Natural killer cell (primary cell): ENCODE results near the gene SEPHS1. TPM values are rescaled to one million over a fixed set of nuclear protein-coding genes. Genes with fewer than 3 reads are reported as not detected.

Experiments used
- ATAC-seq, 3 donors: fragments of 150-1000 bp in 2 of 3; fragments of 200-7000 bp in 1 of 3; cut with Tn5 transposase; 1 replicate in 1 of 3; 2 replicates in 2 of 3; pipeline ENCODE4 v1.10.0; 2021; ENCODE audit warnings: mild to moderate bottlenecking in 2 of 3, moderate library complexity in 2 of 3
- DNase-seq, 2 donors: peaks; one replicate each; pipeline versions ENCODE4 v3.0.0 to v3.0.0-alpha.2; 2013 to 2021; ENCODE audit warnings: mixed read lengths in 1 of 2
- H3K27ac ChIP-seq: one replicate; pipeline ENCODE4 v1.5.1; 2013; ENCODE audit warnings: mild to moderate bottlenecking, low read length
- H3K27me3 ChIP-seq: one replicate; pipeline ENCODE4 v1.6.1; 2013; ENCODE audit warnings: low read length; ENCODE audit not compliant: control insufficient read depth, insufficient read depth
- H3K36me3 ChIP-seq: one replicate; pipeline ENCODE4 v1.6.1; 2013; ENCODE audit warnings: low read length; ENCODE audit not compliant: control insufficient read depth, insufficient read depth
- H3K4me1 ChIP-seq: one replicate; pipeline ENCODE4 v1.6.1; 2013; ENCODE audit warnings: low read length; ENCODE audit not compliant: control insufficient read depth, insufficient read depth
- H3K4me3 ChIP-seq: one replicate; pipeline ENCODE4 v1.5.1; 2013; ENCODE audit warnings: low read length
- H3K9me3 ChIP-seq: one replicate; pipeline ENCODE4 v1.6.1; 2013; ENCODE audit warnings: low read length; ENCODE audit not compliant: control insufficient read depth, insufficient read depth
- H3K27ac Mint-ChIP-seq, 2 donors: one replicate each; pipeline ENCODE4 v1.8.0; 2022; ENCODE audit warnings: mild to moderate bottlenecking in 2 of 2, mixed read lengths in 2 of 2, moderate library complexity in 1 of 2
- H3K27me3 Mint-ChIP-seq, 2 donors: one replicate each; pipeline ENCODE4 v1.8.0; 2022; ENCODE audit warnings: low read depth in 2 of 2, mixed read lengths in 2 of 2
- H3K36me3 Mint-ChIP-seq: one replicate; pipeline ENCODE4 v1.8.0; 2022; ENCODE audit warnings: mixed read lengths
- H3K4me1 Mint-ChIP-seq, 2 donors: one replicate each; pipeline ENCODE4 v1.8.0; 2022; ENCODE audit warnings: mixed read lengths in 2 of 2
- H3K4me3 Mint-ChIP-seq: one replicate; pipeline ENCODE4 v1.8.0; 2022; ENCODE audit warnings: mild to moderate bottlenecking, moderate library complexity, mixed read lengths
- H3K9me3 Mint-ChIP-seq, 2 donors: one replicate each; pipeline ENCODE4 v1.8.0; 2022; ENCODE audit warnings: mixed read lengths in 2 of 2
- WGBS: methylation state at CpG from one replicate; pipeline ENCODE4 v1.1.7; 2013; ENCODE audit warnings: missing lambda C conversion rate; ENCODE audit not compliant: insufficient coverage; 5-methylcytosine and 5-hydroxymethylcytosine counted together
- intact Hi-C: fragments of 100-400 bp; cut with micrococcal nuclease; formaldehyde crosslinking; loops from one replicate; pipeline ENCODE4 v1.14.2; 2022
- total RNA-seq, 4 donors: library from RNA; stranded (reverse); fragments of 120-200 nt in 1 of 4; gene quantifications; one replicate each; pipeline versions ENCODE4 v1.2.3 to v1.2.4, GENCODE V29; 2013 to 2022
- TF ChIP-seq, protein P1 (sequence below): fragments of 200-600 bp; IDR thresholded peaks from one replicate; pipeline ENCODE4 v1.8.0; 2022; ENCODE audit warnings: antibody characterized with exemption

SEPHS1 gene
- total RNA-seq, 3 donors from 2014 or later (not counting 1 experiment from before 2014, with no cell fraction given): 20.4 to 28.2 (median 23.4) TPM

DNA sequence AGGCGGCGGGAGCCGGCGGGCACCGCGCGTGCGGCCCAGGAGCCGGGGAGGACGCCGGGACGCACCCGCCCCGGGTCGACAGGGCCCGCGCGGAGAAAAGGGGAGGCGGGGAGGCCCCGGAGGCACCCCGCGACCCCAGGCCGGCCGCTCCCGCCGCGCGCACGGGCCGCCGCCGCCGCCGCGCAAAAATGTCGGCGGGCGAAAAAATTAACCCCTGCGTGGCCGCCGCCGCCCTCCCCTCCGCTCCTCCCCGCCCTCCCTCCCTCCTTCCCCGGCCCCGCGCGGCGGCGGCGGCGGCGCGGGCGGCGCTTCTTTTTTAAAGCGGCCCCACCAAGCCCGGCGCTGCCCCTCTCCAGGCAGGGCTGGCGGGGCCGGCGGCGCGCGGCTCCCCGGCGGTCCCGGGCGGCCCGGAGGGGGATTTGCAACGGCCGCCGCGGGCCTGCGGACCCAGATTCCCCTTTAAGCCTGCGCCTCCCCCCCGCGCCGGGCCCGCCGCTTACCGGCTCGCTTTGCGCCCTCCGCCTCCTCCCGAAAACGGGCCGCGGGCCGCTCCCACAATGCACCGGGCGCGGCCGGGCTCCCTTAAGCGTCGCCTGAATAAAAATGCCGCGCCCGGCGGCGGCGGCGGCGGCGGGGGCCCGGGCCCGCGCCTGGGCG lies 465 bp downstream of the SEPHS1 start:
- intact Hi-C loops: loop anchor here (5.0 kb wide), 1 partner anchor 45 kb away; the partner anchor contains the start of gene PHYH
- ATAC-seq: peak; percentile 66 to 85 (median 75)
- peak overlapping the region; percentile 79 for H3K4me3 Mint-ChIP-seq
- Histone ChIP-seq H3K27ac (no peak overlapping the region), H3K36me3 (no peaks in the 10 kb centered on the region), H3K4me3 (peak overlapping the region; percentile 16), H3K4me1 (peaks cover 37% of the 10 kb centered on the region), H3K27me3 (no peaks in the 10 kb centered on the region), H3K9me3 (no peaks in the 10 kb centered on the region)
- DNase-seq: peak; percentile 74 to 87
- peaks cover 10 to 15% of the 10 kb centered on the region in 2 donors for H3K27me3 Mint-ChIP-seq
- WGBS: under 1% methylated on average over 104 of the region's 109 CpGs
- TF ChIP-seq, protein P1, sequence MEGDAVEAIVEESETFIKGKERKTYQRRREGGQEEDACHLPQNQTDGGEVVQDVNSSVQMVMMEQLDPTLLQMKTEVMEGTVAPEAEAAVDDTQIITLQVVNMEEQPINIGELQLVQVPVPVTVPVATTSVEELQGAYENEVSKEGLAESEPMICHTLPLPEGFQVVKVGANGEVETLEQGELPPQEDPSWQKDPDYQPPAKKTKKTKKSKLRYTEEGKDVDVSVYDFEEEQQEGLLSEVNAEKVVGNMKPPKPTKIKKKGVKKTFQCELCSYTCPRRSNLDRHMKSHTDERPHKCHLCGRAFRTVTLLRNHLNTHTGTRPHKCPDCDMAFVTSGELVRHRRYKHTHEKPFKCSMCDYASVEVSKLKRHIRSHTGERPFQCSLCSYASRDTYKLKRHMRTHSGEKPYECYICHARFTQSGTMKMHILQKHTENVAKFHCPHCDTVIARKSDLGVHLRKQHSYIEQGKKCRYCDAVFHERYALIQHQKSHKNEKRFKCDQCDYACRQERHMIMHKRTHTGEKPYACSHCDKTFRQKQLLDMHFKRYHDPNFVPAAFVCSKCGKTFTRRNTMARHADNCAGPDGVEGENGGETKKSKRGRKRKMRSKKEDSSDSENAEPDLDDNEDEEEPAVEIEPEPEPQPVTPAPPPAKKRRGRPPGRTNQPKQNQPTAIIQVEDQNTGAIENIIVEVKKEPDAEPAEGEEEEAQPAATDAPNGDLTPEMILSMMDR: no peak
- H3K36me3 Mint-ChIP-seq: no peaks in the 10 kb centered on the region
- H3K9me3 Mint-ChIP-seq: no peaks in the 10 kb centered on the region
- peak overlapping the region; percentile 39 to 48 for H3K27ac Mint-ChIP-seq
- H3K4me1 Mint-ChIP-seq: peaks cover 19 to 25% of the 10 kb centered on the region in 2 donors

DNA sequence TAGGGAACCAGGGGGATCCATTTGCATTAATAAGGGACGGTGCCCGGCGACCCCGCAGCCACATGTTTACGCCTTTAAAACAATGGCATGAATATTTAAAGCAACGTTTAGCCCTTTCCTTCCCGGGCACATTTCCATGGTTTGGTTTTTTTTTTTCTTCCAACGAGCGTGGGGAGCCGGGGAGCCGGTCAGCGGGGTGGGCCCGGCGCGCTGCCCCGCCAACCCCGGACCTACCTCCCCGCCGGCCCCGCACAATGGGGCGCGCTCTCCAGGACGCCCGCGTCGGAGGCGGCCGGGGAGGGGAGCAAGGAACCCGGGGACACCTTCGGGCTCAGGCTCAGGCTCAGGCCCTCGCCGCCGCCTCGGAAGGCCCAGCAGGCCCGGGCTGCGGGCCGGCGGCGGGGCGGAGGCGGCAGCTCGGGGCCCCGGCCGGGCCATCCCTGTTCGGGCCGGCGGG lies 1.0 kb downstream of the SEPHS1 start:
- peaks cover 4 to 10% of the 10 kb centered on the region in 2 donors for H3K27me3 Mint-ChIP-seq
- peak overlapping the region; percentile 67 to 80 for H3K27ac Mint-ChIP-seq
- TF ChIP-seq, protein P1: no peak
- Histone ChIP-seq H3K36me3 (no peaks in the 10 kb centered on the region), H3K4me3 (peak overlapping the region; percentile 35), H3K27ac (peak overlapping the region; percentile 77), H3K27me3 (no peaks in the 10 kb centered on the region), H3K4me1 (peaks cover 37% of the 10 kb centered on the region), H3K9me3 (no peaks in the 10 kb centered on the region)
- no peaks in the 10 kb centered on the region for H3K36me3 Mint-ChIP-seq
- intact Hi-C loops: loop anchor here (5.0 kb wide), 1 partner anchor 45 kb away; the partner anchor contains the start of gene PHYH
- no peak for DNase-seq
- H3K4me3 Mint-ChIP-seq: peak overlapping the region; percentile 83
- peak; percentile 45 to 52 (median 48) for ATAC-seq
- H3K4me1 Mint-ChIP-seq: peaks cover 19 to 25% of the 10 kb centered on the region in 2 donors
- under 1% methylated on average over 47 of the region's 47 CpGs for WGBS
- H3K9me3 Mint-ChIP-seq: no peaks in the 10 kb centered on the region

DNA sequence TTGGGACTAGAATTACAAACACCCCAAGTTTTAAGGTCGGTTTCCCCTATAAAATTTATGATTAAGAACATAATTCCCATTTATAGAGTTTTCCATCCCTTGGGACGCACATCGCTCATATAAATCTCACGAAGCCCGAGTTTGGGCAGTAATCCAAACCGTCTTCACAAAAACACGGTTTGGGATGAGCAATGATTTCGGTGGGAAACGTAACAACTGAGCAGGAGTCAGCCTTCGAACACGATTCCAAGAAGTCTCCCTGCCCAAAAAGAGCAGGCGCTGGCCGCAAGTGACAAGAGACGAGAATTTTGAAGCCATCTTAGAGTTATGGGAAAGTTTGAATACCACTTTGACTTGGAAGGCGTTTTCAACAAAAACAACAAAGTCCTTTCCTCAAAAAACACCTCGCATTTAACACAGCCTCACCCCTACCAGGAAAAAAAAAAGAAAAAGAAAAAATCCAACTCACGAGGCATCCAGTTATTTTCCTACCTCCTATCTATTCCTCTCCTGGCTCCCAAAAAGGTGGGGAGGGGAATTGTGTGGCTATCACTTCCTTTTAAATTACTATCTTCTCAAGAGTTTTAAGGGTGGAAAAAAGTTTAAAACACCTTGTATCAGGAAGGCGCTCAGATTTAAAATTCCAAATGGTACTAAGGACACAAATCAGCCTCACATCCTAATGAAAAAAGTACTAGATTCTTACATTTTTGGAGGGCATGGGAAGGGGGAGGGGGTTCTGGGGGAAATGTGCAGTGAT lies 1.6 kb downstream of the SEPHS1 start:
- ATAC-seq: no peak
- peaks cover 19 to 25% of the 10 kb centered on the region in 2 donors for H3K4me1 Mint-ChIP-seq
- H3K36me3 Mint-ChIP-seq: no peaks in the 10 kb centered on the region
- peak overlapping the region; percentile 83 for H3K4me3 Mint-ChIP-seq
- TF ChIP-seq, protein P1: no peak
- peak in 1 of 2 donors; percentile 11 for DNase-seq
- H3K4me3 ChIP-seq: peak overlapping the region; percentile 35
- H3K27ac ChIP-seq: peak overlapping the region; percentile 77
- H3K9me3 Mint-ChIP-seq: no peaks in the 10 kb centered on the region
- H3K9me3 ChIP-seq: no peaks in the 10 kb centered on the region
- H3K27me3 Mint-ChIP-seq: peaks cover 0 to 5% of the 10 kb centered on the region in 2 donors
- no peaks in the 10 kb centered on the region for H3K27me3 ChIP-seq
- intact Hi-C loops: loop anchor here (5.0 kb wide), 1 partner anchor 44 kb away; the partner anchor contains the start of gene PHYH
- peaks cover 33% of the 10 kb centered on the region for H3K4me1 ChIP-seq
- no peaks in the 10 kb centered on the region for H3K36me3 ChIP-seq
- WGBS: 61% methylated on average over 16 of the region's 18 CpGs
- peak overlapping the region; percentile 67 to 80 for H3K27ac Mint-ChIP-seq
